ENCODE results near the gene GRID1.

The GRID1 gene

DNA sequence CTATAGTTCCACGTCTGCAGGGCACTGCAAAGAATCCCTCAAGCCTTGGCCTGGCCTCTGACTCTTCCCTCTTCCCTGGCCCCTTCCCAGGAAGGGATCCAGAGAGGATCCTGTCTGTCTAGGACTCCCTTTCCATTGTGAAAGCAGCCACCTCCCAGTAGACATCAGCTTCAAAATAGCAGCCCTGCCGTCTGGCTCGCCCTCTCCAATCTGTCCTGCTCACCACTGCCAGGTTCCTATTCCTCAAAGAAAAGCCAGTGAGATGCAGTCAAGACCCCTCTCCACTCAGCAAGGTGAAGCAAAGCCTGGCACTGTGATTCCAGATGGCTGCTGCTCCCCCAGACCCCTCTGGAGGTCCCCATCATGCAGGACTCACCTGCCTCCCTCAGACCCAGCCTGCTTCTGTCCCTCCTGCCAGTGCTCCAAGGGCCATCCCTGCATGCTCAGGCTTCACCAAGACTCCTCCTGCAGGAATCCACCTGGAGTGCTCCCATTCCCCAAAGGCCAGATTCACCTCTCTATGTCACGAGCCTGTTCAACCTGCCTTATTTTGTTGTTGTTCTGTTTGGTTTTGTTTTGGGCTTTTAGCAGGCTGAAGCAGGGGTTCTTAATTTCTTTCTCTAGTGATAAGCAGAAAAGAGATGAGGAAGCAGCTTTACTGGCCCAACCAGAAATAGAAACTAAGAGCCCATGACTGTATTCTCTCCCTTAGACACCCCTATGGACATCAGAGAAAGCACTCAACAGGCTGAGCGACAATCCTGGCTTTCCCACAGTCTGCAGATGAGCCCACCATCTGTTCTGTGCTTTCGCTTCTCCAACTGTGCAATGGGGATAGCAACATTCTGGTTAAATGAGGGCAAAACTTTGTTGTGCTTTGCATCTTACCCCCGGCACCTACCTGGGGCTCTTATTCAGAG lies 305.1 kb downstream of the GRID1 start:
- FAIRE-seq (no peak), DNase-seq (ENCODE audit: insufficient read length, low spot score) (no peak)
- TF ChIP-seq, protein P1, sequence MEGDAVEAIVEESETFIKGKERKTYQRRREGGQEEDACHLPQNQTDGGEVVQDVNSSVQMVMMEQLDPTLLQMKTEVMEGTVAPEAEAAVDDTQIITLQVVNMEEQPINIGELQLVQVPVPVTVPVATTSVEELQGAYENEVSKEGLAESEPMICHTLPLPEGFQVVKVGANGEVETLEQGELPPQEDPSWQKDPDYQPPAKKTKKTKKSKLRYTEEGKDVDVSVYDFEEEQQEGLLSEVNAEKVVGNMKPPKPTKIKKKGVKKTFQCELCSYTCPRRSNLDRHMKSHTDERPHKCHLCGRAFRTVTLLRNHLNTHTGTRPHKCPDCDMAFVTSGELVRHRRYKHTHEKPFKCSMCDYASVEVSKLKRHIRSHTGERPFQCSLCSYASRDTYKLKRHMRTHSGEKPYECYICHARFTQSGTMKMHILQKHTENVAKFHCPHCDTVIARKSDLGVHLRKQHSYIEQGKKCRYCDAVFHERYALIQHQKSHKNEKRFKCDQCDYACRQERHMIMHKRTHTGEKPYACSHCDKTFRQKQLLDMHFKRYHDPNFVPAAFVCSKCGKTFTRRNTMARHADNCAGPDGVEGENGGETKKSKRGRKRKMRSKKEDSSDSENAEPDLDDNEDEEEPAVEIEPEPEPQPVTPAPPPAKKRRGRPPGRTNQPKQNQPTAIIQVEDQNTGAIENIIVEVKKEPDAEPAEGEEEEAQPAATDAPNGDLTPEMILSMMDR (IDR thresholded peaks at IDR 0.05; ENCODE audit: insufficient read depth, missing control alignments), result no peak

DNA sequence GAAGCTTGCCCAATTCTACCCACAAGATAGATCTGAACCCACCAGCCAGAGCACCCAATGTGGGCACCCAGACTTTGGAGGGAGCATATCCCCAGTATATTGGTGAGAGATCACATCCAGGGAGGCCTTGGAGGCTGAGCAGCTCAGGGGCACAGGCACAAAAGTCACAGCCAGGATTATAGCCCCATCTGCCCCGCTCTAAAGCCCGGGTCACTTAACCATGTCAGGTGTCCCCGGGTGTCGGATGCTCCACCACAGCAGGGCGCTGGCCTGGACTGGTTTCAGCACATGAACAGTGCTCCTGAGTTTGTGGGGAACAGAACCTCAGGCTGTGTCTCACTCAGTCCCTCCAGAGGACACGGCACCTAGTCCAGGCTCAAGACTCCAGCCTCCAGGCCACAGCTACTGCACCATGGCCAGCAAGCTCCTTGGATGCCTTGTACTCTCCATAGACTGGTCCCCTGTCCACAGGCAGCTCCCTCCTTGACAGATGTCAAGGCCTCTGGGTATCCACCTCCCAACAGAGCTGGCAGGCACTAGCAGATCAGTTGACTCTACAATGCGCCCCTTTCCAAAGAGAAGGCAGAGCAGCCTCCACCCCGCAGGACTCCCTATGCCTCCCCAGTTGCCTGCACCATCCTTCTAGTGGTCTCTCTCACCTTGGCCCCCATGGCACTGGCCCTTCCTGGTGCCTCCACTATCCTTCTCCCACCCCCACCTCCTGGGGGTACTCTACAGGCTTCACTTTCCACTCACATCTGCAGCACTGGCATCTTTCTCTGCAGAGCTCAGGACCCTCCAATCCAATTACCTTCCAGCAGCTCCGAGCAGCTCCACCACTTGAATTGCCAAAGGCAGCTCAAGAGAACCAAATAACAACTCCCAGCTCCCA lies 306.0 kb downstream of the GRID1 start:
- TF ChIP-seq, protein P1 (IDR thresholded peaks at IDR 0.05; ENCODE audit: insufficient read depth, missing control alignments), result no peak
- DNase-seq (ENCODE audit: insufficient read length, low spot score), result no peak
- no peak for FAIRE-seq

DNA sequence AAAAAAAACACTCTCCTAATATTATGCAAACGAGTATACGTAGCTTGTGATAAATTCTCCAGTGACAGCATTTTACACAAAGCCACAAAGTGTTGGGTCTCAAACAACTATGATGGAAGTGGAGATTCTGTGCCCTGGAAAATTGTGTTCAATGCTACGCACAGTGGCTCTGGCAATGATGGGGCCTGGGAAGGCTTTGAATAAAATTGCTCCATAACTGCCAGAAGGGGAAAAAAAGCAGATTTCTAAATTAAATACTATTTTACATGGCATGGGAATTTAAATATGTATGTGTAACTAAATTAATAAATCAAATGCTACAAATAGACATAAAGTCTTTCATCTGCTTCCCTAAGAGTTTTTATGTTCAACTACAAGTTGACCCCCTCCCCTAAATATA lies 306.7 kb downstream of the GRID1 start:
- no peak for DNase-seq (ENCODE audit: insufficient read length, low spot score)
- TF ChIP-seq, protein P1 (IDR thresholded peaks at IDR 0.05; ENCODE audit: insufficient read depth, missing control alignments), result no peak
- no peak for FAIRE-seq

DNA sequence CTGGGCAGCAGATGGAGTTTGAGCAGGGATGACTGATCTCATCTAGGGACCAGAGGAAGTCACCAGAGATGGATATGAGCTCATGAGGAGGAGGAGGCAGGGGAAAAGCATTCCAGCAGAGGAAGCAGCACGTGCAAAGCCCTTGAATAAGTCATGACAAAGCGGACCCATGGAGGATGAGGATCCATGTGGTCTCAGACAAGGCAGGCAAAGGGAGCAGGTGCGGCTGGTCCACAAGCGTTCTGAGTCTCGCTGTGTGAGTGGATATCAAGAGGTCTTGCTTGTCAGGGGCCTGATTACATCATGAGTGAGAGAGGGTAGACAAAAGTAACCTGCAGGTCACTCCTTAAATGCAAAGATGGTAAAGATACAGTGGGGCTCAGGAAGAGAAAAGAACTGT lies 307.6 kb downstream of the GRID1 start:
- no peak for DNase-seq (ENCODE audit: insufficient read length, low spot score)
- TF ChIP-seq, protein P1 (IDR thresholded peaks at IDR 0.05; ENCODE audit: insufficient read depth, missing control alignments), result no peak
- FAIRE-seq, result no peak

DNA sequence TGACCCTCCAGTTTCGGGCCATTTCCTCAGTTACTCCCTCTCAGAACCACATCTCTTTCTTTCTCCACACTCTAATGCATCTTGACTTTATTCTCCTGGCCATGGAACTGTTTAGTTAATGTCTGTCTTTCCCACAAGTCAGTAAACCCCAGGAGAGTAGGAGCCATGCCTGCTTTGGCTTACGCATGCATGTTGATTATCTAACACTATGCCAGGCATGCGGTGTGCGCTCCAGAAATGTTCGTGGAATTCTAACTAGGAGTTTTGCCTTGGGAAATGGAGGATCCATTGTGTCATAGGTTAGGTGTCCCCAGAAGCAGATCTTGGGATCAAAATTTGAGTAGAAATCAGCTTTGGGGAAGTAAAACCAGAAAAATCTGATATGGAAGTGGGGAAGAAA lies 308.9 kb downstream of the GRID1 start:
- TF ChIP-seq, protein P1 (IDR thresholded peaks at IDR 0.05; ENCODE audit: insufficient read depth, missing control alignments), result no peak
- FAIRE-seq (no peak), DNase-seq (ENCODE audit: insufficient read length, low spot score) (no peak)

DNA sequence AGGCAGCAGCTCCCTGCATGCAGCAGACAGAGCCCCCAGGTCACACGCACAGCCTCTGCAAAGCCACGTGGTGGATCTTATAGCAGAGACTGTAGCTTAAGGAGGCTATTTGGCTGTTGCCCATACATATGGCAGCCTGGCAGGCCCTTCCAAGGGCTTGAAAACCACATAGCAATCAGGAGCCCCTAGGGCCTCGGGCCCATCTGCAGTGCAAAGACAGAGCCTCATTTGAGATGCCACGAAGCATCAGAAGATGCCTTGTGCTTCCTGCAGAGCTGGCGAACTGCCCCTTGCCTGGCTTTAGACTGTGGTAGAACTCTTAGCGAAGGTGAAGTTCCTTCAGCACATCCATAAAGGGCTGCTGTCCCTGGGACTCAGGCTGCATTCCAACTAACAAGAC lies 309.9 kb downstream of the GRID1 start:
- FAIRE-seq (no peak), DNase-seq (ENCODE audit: insufficient read length, low spot score) (no peak)
- TF ChIP-seq, protein P1 (IDR thresholded peaks at IDR 0.05; ENCODE audit: insufficient read depth, missing control alignments), result no peak
